ENCODE measurements around the gene CYP4F22. TPM values are rescaled to one million over a fixed set of nuclear protein-coding genes. Genes with fewer than 3 reads are reported as not detected.

Gene CYP4F22
- total RNA-seq, 3 donors from 2014 or later (not counting 1 experiment from before 2014, with no cell fraction given), result 2.2 to 3.1 (median 2.6) TPM

- Mint-ChIP-seq H3K36me3 (no peaks in the 10 kb centered on the region), H3K4me3 (no peak overlapping the region), H3K4me1 (no peaks in the 10 kb centered on the region), H3K9me3 (peaks cover 0 to 2% of the 10 kb centered on the region in 2 donors), H3K27me3 (ENCODE audit: low read depth in 2 of 2) (peaks cover 3 to 5% of the 10 kb centered on the region in 2 donors), H3K27ac (no peak overlapping the region)
- Histone ChIP-seq H3K27me3 (ENCODE audit: control insufficient read depth, insufficient read depth, low read length) (no peaks in the 10 kb centered on the region), H3K9me3 (ENCODE audit: control insufficient read depth, insufficient read depth, low read length) (no peaks in the 10 kb centered on the region), H3K36me3 (ENCODE audit: control insufficient read depth, insufficient read depth, low read length) (no peaks in the 10 kb centered on the region), H3K4me3 (ENCODE audit: low read length) (no peak overlapping the region), H3K4me1 (ENCODE audit: control insufficient read depth, insufficient read depth, low read length) (no peaks in the 10 kb centered on the region), H3K27ac (ENCODE audit: low read length) (no peak overlapping the region)
- 95% methylated on average over 13 of the region's 13 CpGs for WGBS (ENCODE audit: insufficient coverage)
- no peak for TF ChIP-seq CTCF (IDR thresholded peaks at IDR 0.05)
- ATAC-seq (no peak), DNase-seq (no peak)
- intact Hi-C loops (cut with micrococcal nuclease), result no loop called here
These were observed 19.7 kb upstream of the CYP4F22 start for GRCh38 chr19:15488489-15489226.

- H3K4me1 ChIP-seq (ENCODE audit: control insufficient read depth, insufficient read depth, low read length), result no peaks in the 10 kb centered on the region
- no peak overlapping the region for H3K4me3 Mint-ChIP-seq
- ATAC-seq (no peak), DNase-seq (no peak)
- no peaks in the 10 kb centered on the region for H3K9me3 Mint-ChIP-seq
- no peaks in the 10 kb centered on the region for H3K36me3 Mint-ChIP-seq
- peaks cover 0 to 4% of the 10 kb centered on the region in 2 donors for H3K4me1 Mint-ChIP-seq
- H3K9me3 ChIP-seq (ENCODE audit: control insufficient read depth, insufficient read depth, low read length), result no peaks in the 10 kb centered on the region
- no peak overlapping the region for H3K27ac Mint-ChIP-seq
- no CpG with 5 or more reads among the region's 1 CpG for WGBS (ENCODE audit: insufficient coverage)
- no peaks in the 10 kb centered on the region for H3K36me3 ChIP-seq (ENCODE audit: control insufficient read depth, insufficient read depth, low read length)
- H3K27me3 Mint-ChIP-seq (ENCODE audit: low read depth in 2 of 2), result peaks cover 3 to 5% of the 10 kb centered on the region in 2 donors
- no peak for TF ChIP-seq CTCF (IDR thresholded peaks at IDR 0.05)
- H3K27ac ChIP-seq (ENCODE audit: low read length), result no peak overlapping the region
- intact Hi-C loops (cut with micrococcal nuclease), result no loop called here
- H3K27me3 ChIP-seq (ENCODE audit: control insufficient read depth, insufficient read depth, low read length), result no peaks in the 10 kb centered on the region
- H3K4me3 ChIP-seq (ENCODE audit: low read length), result no peak overlapping the region
These were observed 13.2 kb upstream of the CYP4F22 start for GRCh38 chr19:15495151-15495550.

- Mint-ChIP-seq H3K36me3 (no peaks in the 10 kb centered on the region), H3K27me3 (ENCODE audit: low read depth in 2 of 2) (peaks cover 0 to 6% of the 10 kb centered on the region in 2 donors), H3K9me3 (no peaks in the 10 kb centered on the region), H3K4me1 (peaks cover 0 to 4% of the 10 kb centered on the region in 2 donors), H3K27ac (no peak overlapping the region), H3K4me3 (no peak overlapping the region)
- Histone ChIP-seq H3K36me3 (ENCODE audit: control insufficient read depth, insufficient read depth, low read length) (no peaks in the 10 kb centered on the region), H3K4me1 (ENCODE audit: control insufficient read depth, insufficient read depth, low read length) (no peaks in the 10 kb centered on the region), H3K27me3 (ENCODE audit: control insufficient read depth, insufficient read depth, low read length) (no peaks in the 10 kb centered on the region), H3K27ac (ENCODE audit: low read length) (no peak overlapping the region), H3K4me3 (ENCODE audit: low read length) (no peak overlapping the region), H3K9me3 (ENCODE audit: control insufficient read depth, insufficient read depth, low read length) (no peaks in the 10 kb centered on the region)
- no peak for ATAC-seq
- TF ChIP-seq CTCF (IDR thresholded peaks at IDR 0.05), result no peak
- WGBS (ENCODE audit: insufficient coverage), result 86% methylated on average over 7 of the region's 10 CpGs
- no peak for DNase-seq
- intact Hi-C loops (cut with micrococcal nuclease), result no loop called here
These were observed 10.0 kb upstream of the CYP4F22 start for GRCh38 chr19:15498156-15498858.
